CD4-positive, alpha-beta memory T cell (primary cell): ENCODE results near the gene PSENEN. TPM values are rescaled to one million over a fixed set of nuclear protein-coding genes. Genes with fewer than 3 reads are reported as not detected.

Source experiments
- CTCF ChIA-PET: fragments of 350-600 bp; sonication (Branson Sonifier 250); formaldehyde crosslinking; loops from one replicate; lab custom pipeline; 2021; ENCODE audit warnings: inconsistent platforms; ENCODE audit not compliant: partially characterized antibody; lab: Charles Lee
- POLR2A ChIA-PET: fragments of 350-600 bp; sonication (Branson Sonifier 250); formaldehyde crosslinking; loops from one replicate; lab custom pipeline; 2021; ENCODE audit not compliant: partially characterized antibody; lab: Charles Lee
- DNase-seq, 5 donors: peaks; one replicate each; pipeline versions ENCODE4 v3.0.0 to v3.0.0-alpha.2; 2020 to 2022; ENCODE audit warnings: mixed read lengths in 1 of 5
- H3K27ac ChIP-seq: one replicate; pipeline ENCODE4 v1.7.0; 2013; ENCODE audit warnings: low read depth, low read length
- H3K27me3 ChIP-seq: 2 replicates; pipeline ENCODE4 v1.7.0; 2013; ENCODE audit warnings: mild to moderate bottlenecking, low read length, moderate library complexity; ENCODE audit not compliant: insufficient read depth
- H3K36me3 ChIP-seq: 2 replicates; pipeline ENCODE4 v1.7.0; 2013; ENCODE audit warnings: mild to moderate bottlenecking, low read length, moderate library complexity; ENCODE audit not compliant: insufficient read depth
- H3K4me1 ChIP-seq: 2 replicates; pipeline ENCODE4 v1.7.0; 2013; ENCODE audit warnings: mild to moderate bottlenecking, low read length, moderate library complexity; ENCODE audit not compliant: insufficient read depth
- H3K4me3 ChIP-seq, 2 donors: one replicate each; pipeline ENCODE4 v1.7.0; 2013; ENCODE audit warnings: low read length in 2 of 2, mild to moderate bottlenecking in 1 of 2
- H3K9me3 ChIP-seq, 2 donors: one replicate each; pipeline ENCODE4 v1.7.0; 2013; ENCODE audit warnings: low read length in 2 of 2, control low read depth in 1 of 2; ENCODE audit not compliant: control insufficient read depth in 1 of 2
- H3K27ac Mint-ChIP-seq, 7 donors: one replicate each; pipeline ENCODE4 v1.8.0; 2020 to 2021; ENCODE audit warnings: mixed read lengths in 7 of 7, mild to moderate bottlenecking in 6 of 7, inconsistent platforms in 3 of 7, moderate library complexity in 3 of 7
- H3K27me3 Mint-ChIP-seq, 2 donors: one replicate each; pipeline ENCODE4 v1.8.0; 2020 to 2021; ENCODE audit warnings: mixed read lengths in 2 of 2
- H3K36me3 Mint-ChIP-seq, 2 donors: one replicate each; pipeline ENCODE4 v1.8.0; 2020 to 2021; ENCODE audit warnings: mixed read lengths in 2 of 2, inconsistent platforms in 1 of 2, mild to moderate bottlenecking in 1 of 2
- H3K4me1 Mint-ChIP-seq, 4 donors: one replicate each; pipeline ENCODE4 v1.8.0; 2020 to 2021; ENCODE audit warnings: mixed read lengths in 4 of 4, mild to moderate bottlenecking in 1 of 4
- H3K4me3 Mint-ChIP-seq, 8 donors: one replicate each; pipeline ENCODE4 v1.8.0; 2020 to 2021; ENCODE audit warnings: mixed read lengths in 8 of 8, mild to moderate bottlenecking in 7 of 8, moderate library complexity in 6 of 8, inconsistent platforms in 3 of 8
- H3K9me3 Mint-ChIP-seq, 8 donors: one replicate each; pipeline ENCODE4 v1.8.0; 2020 to 2021; ENCODE audit warnings: mixed read lengths in 8 of 8, mild to moderate bottlenecking in 5 of 8, inconsistent platforms in 3 of 8, moderate library complexity in 1 of 8
- intact Hi-C: fragments of 100-400 bp; cut with micrococcal nuclease; formaldehyde crosslinking; loops from one replicate; pipeline ENCODE4 v1.15.1; 2023
- polyA plus RNA-seq, 2 donors: library from polyadenylated mRNA; unstranded; fragments of 300-500 nt; fragmentation: Illumina TruSeq; gene quantifications; one replicate each; pipeline ENCODE4 v1.2.3, GENCODE V29; 2021
- total RNA-seq, 2 experiments: library from RNA; stranded (reverse); gene quantifications; one replicate each; pipeline ENCODE4 v1.2.3, GENCODE V29; 2021

Gene PSENEN
- total and polyA plus RNA-seq, 4 experiments from 2014 or later, result 27.2 to 89.9 (median 55.9) TPM

- Mint-ChIP-seq H3K4me3 (no peak overlapping the region), H3K27me3 (no peaks in the 10 kb centered on the region), H3K36me3 (peaks cover 7 to 24% of the 10 kb centered on the region in 2 donors), H3K4me1 (peaks cover 7 to 20% (median 12%) of the 10 kb centered on the region in 4 donors), H3K9me3 (peaks cover 0 to 1% (median 0%) of the 10 kb centered on the region in 8 donors), H3K27ac (no peak overlapping the region)
- CTCF ChIA-PET, result no interaction called here
- H3K27me3 ChIP-seq, result no peaks in the 10 kb centered on the region
- intact Hi-C loops, result no loop called here
- no peak for DNase-seq
- peaks cover 6% of the 10 kb centered on the region for H3K4me1 ChIP-seq
- POLR2A ChIA-PET, result no interaction called here
- no peaks in the 10 kb centered on the region for H3K9me3 ChIP-seq
- H3K27ac ChIP-seq, result no peak overlapping the region
- H3K36me3 ChIP-seq, result peaks cover 8% of the 10 kb centered on the region
- H3K4me3 ChIP-seq, result no peak overlapping the region
Observed at GRCh38 chr19:35780717-35781116, 35.3 kb downstream of the PSENEN start.

- Histone ChIP-seq H3K9me3 (no peaks in the 10 kb centered on the region), H3K36me3 (peaks cover 8% of the 10 kb centered on the region), H3K27ac (no peak overlapping the region), H3K4me3 (no peak overlapping the region), H3K4me1 (no peaks in the 10 kb centered on the region), H3K27me3 (no peaks in the 10 kb centered on the region)
- POLR2A ChIA-PET, result no interaction called here
- Mint-ChIP-seq H3K36me3 (peaks cover 7 to 23% of the 10 kb centered on the region in 2 donors), H3K4me3 (no peak overlapping the region), H3K9me3 (peaks cover 0 to 2% (median 0%) of the 10 kb centered on the region in 8 donors), H3K27me3 (no peaks in the 10 kb centered on the region), H3K27ac (peak overlapping the region in 1 of 7 donors; percentile 76), H3K4me1 (peaks cover 4 to 14% (median 6%) of the 10 kb centered on the region in 4 donors)
- intact Hi-C loops, result no loop called here
- CTCF ChIA-PET, result no interaction called here
- DNase-seq, result no peak
Observed at GRCh38 chr19:35781650-35782049, 36.2 kb downstream of the PSENEN start.

- CTCF ChIA-PET, result no interaction called here
- H3K9me3 Mint-ChIP-seq, result peaks cover 0 to 2% (median 0%) of the 10 kb centered on the region in 8 donors
- H3K27me3 ChIP-seq, result no peaks in the 10 kb centered on the region
- H3K36me3 Mint-ChIP-seq, result peaks cover 7 to 19% of the 10 kb centered on the region in 2 donors
- peaks cover 8% of the 10 kb centered on the region for H3K36me3 ChIP-seq
- no peaks in the 10 kb centered on the region for H3K27me3 Mint-ChIP-seq
- intact Hi-C loops, result no loop called here
- no peak for DNase-seq
- H3K4me3 ChIP-seq, result no peak overlapping the region
- peak overlapping the region in 2 of 7 donors; percentile 6 to 51 for H3K27ac Mint-ChIP-seq
- H3K27ac ChIP-seq, result no peak overlapping the region
- no peaks in the 10 kb centered on the region for H3K9me3 ChIP-seq
- peaks cover 0 to 4% (median under 1%) of the 10 kb centered on the region in 4 donors for H3K4me1 Mint-ChIP-seq
- POLR2A ChIA-PET, result no interaction called here
- no peak overlapping the region for H3K4me3 Mint-ChIP-seq
- H3K4me1 ChIP-seq, result no peaks in the 10 kb centered on the region
Observed at GRCh38 chr19:35782589-35782988, 37.1 kb downstream of the PSENEN start.

- H3K36me3 ChIP-seq, result peaks cover 8% of the 10 kb centered on the region
- no peaks in the 10 kb centered on the region for H3K9me3 ChIP-seq
- peaks cover 0 to 2% (median 0%) of the 10 kb centered on the region in 8 donors for H3K9me3 Mint-ChIP-seq
- H3K27me3 ChIP-seq, result no peaks in the 10 kb centered on the region
- H3K4me1 ChIP-seq, result no peaks in the 10 kb centered on the region
- H3K27ac ChIP-seq, result no peak overlapping the region
- no peak overlapping the region for H3K27ac Mint-ChIP-seq
- intact Hi-C loops, result no loop called here
- POLR2A ChIA-PET, result no interaction called here
- peaks cover 7 to 19% of the 10 kb centered on the region in 2 donors for H3K36me3 Mint-ChIP-seq
- no peak overlapping the region for H3K4me3 ChIP-seq
- DNase-seq, result no peak
- peaks cover 0 to 1% (median 0%) of the 10 kb centered on the region in 4 donors for H3K4me1 Mint-ChIP-seq
- CTCF ChIA-PET, result no interaction called here
- no peaks in the 10 kb centered on the region for H3K27me3 Mint-ChIP-seq
- no peak overlapping the region for H3K4me3 Mint-ChIP-seq
Observed at GRCh38 chr19:35783469-35784434, 38.3 kb downstream of the PSENEN start.

- H3K27ac Mint-ChIP-seq, result no peak overlapping the region
Observed at GRCh38 chr19:35784503-35785338, 39.3 kb downstream of the PSENEN start.

GRCh38 chr19:35785339-35785627 lies 39.8 kb downstream of the PSENEN start:
- Histone ChIP-seq H3K4me1 (no peaks in the 10 kb centered on the region), H3K27ac (no peak overlapping the region), H3K27me3 (no peaks in the 10 kb centered on the region), H3K9me3 (no peaks in the 10 kb centered on the region), H3K36me3 (peaks cover 8% of the 10 kb centered on the region), H3K4me3 (no peak overlapping the region)
- H3K4me1 Mint-ChIP-seq, result peaks cover 0 to 1% (median 0%) of the 10 kb centered on the region in 4 donors
- ChIA-PET POLR2A (no interaction called here), CTCF (no interaction called here)
- H3K27ac Mint-ChIP-seq, result no peak overlapping the region
- H3K27me3 Mint-ChIP-seq, result no peaks in the 10 kb centered on the region
- peaks cover 7 to 15% of the 10 kb centered on the region in 2 donors for H3K36me3 Mint-ChIP-seq
- H3K4me3 Mint-ChIP-seq, result no peak overlapping the region
- H3K9me3 Mint-ChIP-seq, result peaks cover 0 to 2% (median 0%) of the 10 kb centered on the region in 8 donors
- no peak for DNase-seq
- intact Hi-C loops, result no loop called here

More at GRCh38 chr19:35784503-35785338, 39.3 kb downstream of the PSENEN start:
- Histone ChIP-seq H3K27ac (no peak overlapping the region), H3K9me3 (no peaks in the 10 kb centered on the region), H3K36me3 (peaks cover 8% of the 10 kb centered on the region), H3K4me1 (no peaks in the 10 kb centered on the region), H3K4me3 (no peak overlapping the region), H3K27me3 (no peaks in the 10 kb centered on the region)
- peaks cover 0 to 2% (median 0%) of the 10 kb centered on the region in 8 donors for H3K9me3 Mint-ChIP-seq
- peaks cover 7 to 17% of the 10 kb centered on the region in 2 donors for H3K36me3 Mint-ChIP-seq
- peaks cover 0 to 1% (median 0%) of the 10 kb centered on the region in 4 donors for H3K4me1 Mint-ChIP-seq
- DNase-seq, result no peak
- CTCF ChIA-PET, result no interaction called here
- H3K27me3 Mint-ChIP-seq, result no peaks in the 10 kb centered on the region
- H3K4me3 Mint-ChIP-seq, result no peak overlapping the region
- intact Hi-C loops, result no loop called here
- POLR2A ChIA-PET, result no interaction called here
